Measurements from ENCODE around the gene SHMT1. TPM values are rescaled to one million over a fixed set of nuclear protein-coding genes. Genes with fewer than 3 reads are reported as not detected.

The SHMT1 gene
- total RNA-seq, 6 experiments from 2014 or later, result 7.9 to 18.5 (median 16.2) TPM

DNA sequence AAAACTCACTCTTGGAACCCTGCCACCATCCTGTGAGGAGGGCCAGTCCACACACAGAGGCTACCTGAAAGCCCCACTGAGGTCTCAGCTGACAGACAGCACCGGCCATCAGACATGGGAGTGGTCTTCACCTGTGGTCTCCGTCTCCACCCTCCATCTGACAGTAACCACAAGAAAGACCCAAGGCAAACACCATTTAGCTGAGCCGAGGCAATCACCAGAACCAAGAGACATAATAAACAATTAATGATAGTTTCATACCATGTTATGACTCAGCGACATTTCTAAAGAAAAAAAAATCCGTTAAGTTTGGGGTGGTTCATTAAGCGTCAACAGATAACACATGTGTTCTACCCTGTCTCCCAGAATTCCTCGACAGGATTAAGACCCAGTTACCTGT is 8.1 kb upstream of the SHMT1 start:
- Mint-ChIP-seq H3K27me3 (ENCODE audit: insufficient read depth) (0 out of 2 replicates have a peak, but pooled peaks cover 8% of the 10 kb centered on the region), H3K36me3 (ENCODE audit: low read depth) (no peaks in the 10 kb centered on the region), H3K9me3 (no peaks in the 10 kb centered on the region; the same call in 1 of the 2 replicates), H3K4me1 (ENCODE audit: low read depth) (peaks cover 10% of the 10 kb centered on the region), H3K27ac (no peak overlapping the region), H3K4me3 (no peak overlapping the region)
- no peak for DNase-seq
- TF ChIP-seq CTCF (IDR thresholded peaks at IDR 0.05), result no peak

DNA sequence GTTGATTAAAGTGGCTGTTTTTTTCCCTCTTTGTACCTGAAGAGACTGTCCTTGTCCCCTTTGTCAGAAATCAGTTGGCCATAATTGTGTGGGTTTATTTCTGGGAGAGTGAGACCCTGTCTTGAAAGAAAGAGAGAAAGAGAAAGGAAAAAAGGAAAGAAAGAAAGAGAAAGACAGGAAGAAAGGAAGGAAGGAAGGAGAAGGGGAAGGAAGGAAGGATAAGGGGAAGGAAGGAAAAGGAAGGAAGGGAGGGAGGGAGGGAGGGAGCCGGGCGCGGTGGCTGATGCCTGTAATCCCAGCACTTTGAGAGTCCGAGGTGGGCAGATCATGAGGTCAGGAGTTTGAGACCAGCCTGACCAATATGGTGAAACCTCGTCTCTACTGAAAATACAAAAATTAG is 7.4 kb upstream of the SHMT1 start:
- no peak overlapping the region for H3K4me3 Mint-ChIP-seq
- no peak overlapping the region for H3K27ac Mint-ChIP-seq
- H3K27me3 Mint-ChIP-seq (ENCODE audit: insufficient read depth), result 0 out of 2 replicates have a peak, but pooled peaks cover 8% of the 10 kb centered on the region
- peaks cover 10% of the 10 kb centered on the region for H3K4me1 Mint-ChIP-seq (ENCODE audit: low read depth)
- no peak for DNase-seq
- H3K9me3 Mint-ChIP-seq, result no peaks in the 10 kb centered on the region; the same call in 1 of the 2 replicates
- H3K36me3 Mint-ChIP-seq (ENCODE audit: low read depth), result no peaks in the 10 kb centered on the region
- no peak for TF ChIP-seq CTCF (IDR thresholded peaks at IDR 0.05)

- H3K36me3 Mint-ChIP-seq (ENCODE audit: low read depth), result no peaks in the 10 kb centered on the region
- TF ChIP-seq CTCF (IDR thresholded peaks at IDR 0.05), result no peak
- H3K27me3 Mint-ChIP-seq (ENCODE audit: insufficient read depth), result 0 out of 2 replicates have a peak, but pooled peaks cover 8% of the 10 kb centered on the region
Measured at GRCh38 chr17:18368946-18369345, 5.6 kb upstream of the SHMT1 start.

GRCh38 chr17:18364166-18364565 is 816 bp upstream of the SHMT1 start:
- Mint-ChIP-seq H3K9me3 (no peaks in the 10 kb centered on the region), H3K4me1 (ENCODE audit: low read depth) (peaks cover 15% of the 10 kb centered on the region), H3K4me3 (no peak overlapping the region), H3K36me3 (ENCODE audit: low read depth) (no peaks in the 10 kb centered on the region), H3K27me3 (ENCODE audit: insufficient read depth) (0 out of 2 replicates have a peak, but pooled peaks cover 5% of the 10 kb centered on the region), H3K27ac (no peak overlapping the region)
- no peak for TF ChIP-seq CTCF (IDR thresholded peaks at IDR 0.05)
- no peak for DNase-seq

More at GRCh38 chr17:18368946-18369345, 5.6 kb upstream of the SHMT1 start:
- no peak overlapping the region for H3K4me3 Mint-ChIP-seq
- H3K27ac Mint-ChIP-seq, result no peak overlapping the region
- H3K9me3 Mint-ChIP-seq, result no peaks in the 10 kb centered on the region
- no peak for DNase-seq
- H3K4me1 Mint-ChIP-seq (ENCODE audit: low read depth), result peaks cover 10% of the 10 kb centered on the region

DNA sequence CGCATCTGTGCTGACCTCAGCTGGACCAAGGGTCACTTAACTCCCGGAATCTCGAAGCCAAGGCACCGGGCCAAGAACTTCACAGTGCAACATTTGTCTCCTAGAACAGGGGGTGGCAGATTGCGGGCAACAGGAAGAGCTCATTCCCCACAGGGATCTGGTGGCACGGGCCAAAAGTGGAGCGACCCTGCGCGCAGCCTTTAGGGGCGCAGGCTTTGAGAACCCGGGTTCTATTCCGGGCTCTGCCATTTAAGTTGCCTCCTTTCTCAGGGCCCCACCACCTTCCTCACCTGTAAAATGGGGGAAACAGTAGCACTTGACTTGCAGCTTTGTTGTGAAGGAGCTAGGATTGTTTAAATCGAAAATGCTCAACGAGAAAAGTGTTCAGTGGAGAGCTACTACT is 651 bp downstream of the SHMT1 start:
- H3K27ac Mint-ChIP-seq, result 0 out of 2 replicates have a peak overlapping the region, but pooled peaks have one; percentile 26
- H3K4me3 Mint-ChIP-seq, result peak overlapping the region; percentile 88
- H3K9me3 Mint-ChIP-seq, result no peaks in the 10 kb centered on the region
- H3K27me3 Mint-ChIP-seq (ENCODE audit: insufficient read depth), result no peaks in the 10 kb centered on the region
- no peak for DNase-seq
- peaks cover 15% of the 10 kb centered on the region for H3K4me1 Mint-ChIP-seq (ENCODE audit: low read depth)
- H3K36me3 Mint-ChIP-seq (ENCODE audit: low read depth), result no peaks in the 10 kb centered on the region
- no peak for TF ChIP-seq CTCF (IDR thresholded peaks at IDR 0.05)
